HEK293T (cell line): Measurements from ENCODE around the gene RBM25.

ENCODE experiments used
- ARNT ChIP-seq: fragments of 450-650 bp; IDR thresholded peaks from 2 replicates; pipeline ENCODE4 v1.6.1; 2017; ENCODE audit warnings: mild to moderate bottlenecking
- CTBP1 ChIP-seq: fragments of 450-650 bp; IDR thresholded peaks from 2 replicates; pipeline ENCODE4 v1.6.1; 2016; ENCODE audit warnings: borderline replicate concordance
- FOXA1 ChIP-seq: fragments of 450-650 bp; IDR thresholded peaks from 2 replicates; pipeline ENCODE4 v1.6.1; 2016; ENCODE audit warnings: mild to moderate bottlenecking
- L3MBTL2 ChIP-seq: fragments of 450-650 bp; conservative IDR thresholded peaks from 2 replicates; pipeline ENCODE4 v1.6.1; 2016; ENCODE audit warnings: mild to moderate bottlenecking
- TARDBP ChIP-seq: fragments of 450-650 bp; IDR thresholded peaks from 2 replicates; pipeline ENCODE4 v1.6.1; 2016

DNA sequence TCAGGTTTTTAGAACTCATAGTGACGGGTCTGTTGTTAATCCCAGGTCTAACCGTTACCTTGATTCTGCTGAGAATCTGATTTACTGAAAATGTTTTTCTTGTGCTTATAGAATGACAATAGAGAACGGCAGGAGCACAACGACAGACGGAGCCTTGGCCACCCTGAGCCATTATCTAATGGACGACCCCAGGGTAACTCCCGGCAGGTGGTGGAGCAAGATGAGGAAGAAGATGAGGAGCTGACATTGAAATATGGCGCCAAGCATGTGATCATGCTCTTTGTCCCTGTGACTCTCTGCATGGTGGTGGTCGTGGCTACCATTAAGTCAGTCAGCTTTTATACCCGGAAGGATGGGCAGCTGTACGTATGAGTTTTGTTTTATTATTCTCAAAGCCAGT lies 112.4 kb downstream of the RBM25 start:
- TF ChIP-seq ARNT (no peak), TARDBP (no peak), FOXA1 (no peak), L3MBTL2 (no peak), CTBP1 (no peak)
